Right cardiac atrium (tissue), 5 donors: ENCODE measurements around the gene RNASEH2A. TPM values are rescaled to one million over a fixed set of nuclear protein-coding genes. Genes with fewer than 3 reads are reported as not detected.

Experiments used
- ATAC-seq, 2 donors: fragments of 200-7000 bp; cut with Tn5 transposase; one replicate each; pipeline versions ENCODE4 v1.8.0 to v1.9.1; 2020; ENCODE audit warnings: moderate library complexity in 2 of 2, mild to moderate bottlenecking in 1 of 2
- DNase-seq, 3 donors: peaks; one replicate each; pipeline ENCODE4 v3.0.0-alpha.2; 2020
- H3K27ac ChIP-seq: one replicate; pipeline ENCODE4 v1.5.1; 2013; ENCODE audit warnings: mild to moderate bottlenecking, low read length, control low read depth, moderate library complexity
- H3K27me3 ChIP-seq: one replicate; pipeline ENCODE4 v1.6.1; 2013; ENCODE audit not compliant: control insufficient read depth, insufficient read depth
- H3K4me1 ChIP-seq: one replicate; pipeline ENCODE4 v1.6.1; 2013; ENCODE audit warnings: low read length; ENCODE audit not compliant: control insufficient read depth, insufficient read depth
- H3K4me3 ChIP-seq: one replicate; pipeline ENCODE4 v1.5.1; 2013; ENCODE audit warnings: low read length, control low read depth
- H3K9me3 ChIP-seq: one replicate; pipeline ENCODE4 v1.6.1; 2013; ENCODE audit warnings: low read length; ENCODE audit not compliant: control insufficient read depth
- WGBS: extraction: QIAGEN DNeasy Blood & Tissue Kit; methylation state at CpG from one replicate; pipeline ENCODE4 v1.1.7; 2013; 5-methylcytosine and 5-hydroxymethylcytosine counted together
- intact Hi-C, 4 donors: fragments of 100-400 bp; cut with DNase I; formaldehyde crosslinking; loops; one replicate each; pipeline versions ENCODE4 v1.11.0 to v1.14.0; 2022 to 2023
- long read RNA-seq, 4 donors: library from polyadenylated mRNA; unstranded; transcript quantifications; one replicate each; pipeline ENCODE4 v2.0.0, GENCODE V29; 2020 to 2021
- polyA plus RNA-seq: library from polyadenylated mRNA; stranded (reverse); fragments of 200-250 nt; gene quantifications from one replicate; pipeline ENCODE4 v1.2.3, GENCODE V29; 2013
- total RNA-seq, 4 donors: library from RNA; stranded (reverse); fragmentation: NEBNext Ultra II Directional; extraction: Animal tissue kit (Norgen Biotek cat#: 25700); gene quantifications; one replicate each; pipeline ENCODE4 v1.2.1, GENCODE V29; 2021
- donor health status: healthy with polysubstance abuse.
- donor health status: DM: no; HTN: yes; CAD: no.
- donor health status: DM: no; HTN: no; CAD: no.
- donor health status: DM: no; HTN: yes; CAD: no; lungs with severe emphysema.
- donor health status: DM: yes; HTN: yes; CAD: no.

Gene RNASEH2A
- total RNA-seq (1 to 10 TPM; 2.6 to 4.6 (median 3.7) TPM), polyA plus RNA-seq (3.5 TPM)
- long read RNA-seq, donor 1, transcript RNASEH2A-201 (8 exons, 2,753 nt) = major isoform, 6 of 6 reads
- long read RNA-seq, donor 1, partial matches to known transcripts = 0 of 6 reads
- long read RNA-seq, donor 1, other reads (novel, unspliced or antisense) = 0 of 6 reads
- long read RNA-seq, donor 2, transcript RNASEH2A-201 (8 exons, 2,753 nt) = major isoform, 6 of 6 reads
- long read RNA-seq, donor 2, partial matches to known transcripts = 0 of 6 reads
- long read RNA-seq, donor 2, other reads (novel, unspliced or antisense) = 0 of 6 reads
- long read RNA-seq, donor 3, transcript RNASEH2A-201 (8 exons, 2,753 nt) = major isoform, 13 of 13 reads
- long read RNA-seq, donor 3, partial matches to known transcripts = 0 of 13 reads
- long read RNA-seq, donor 3, other reads (novel, unspliced or antisense) = 0 of 13 reads
- long read RNA-seq, donor 4 = 0 reads

DNA sequence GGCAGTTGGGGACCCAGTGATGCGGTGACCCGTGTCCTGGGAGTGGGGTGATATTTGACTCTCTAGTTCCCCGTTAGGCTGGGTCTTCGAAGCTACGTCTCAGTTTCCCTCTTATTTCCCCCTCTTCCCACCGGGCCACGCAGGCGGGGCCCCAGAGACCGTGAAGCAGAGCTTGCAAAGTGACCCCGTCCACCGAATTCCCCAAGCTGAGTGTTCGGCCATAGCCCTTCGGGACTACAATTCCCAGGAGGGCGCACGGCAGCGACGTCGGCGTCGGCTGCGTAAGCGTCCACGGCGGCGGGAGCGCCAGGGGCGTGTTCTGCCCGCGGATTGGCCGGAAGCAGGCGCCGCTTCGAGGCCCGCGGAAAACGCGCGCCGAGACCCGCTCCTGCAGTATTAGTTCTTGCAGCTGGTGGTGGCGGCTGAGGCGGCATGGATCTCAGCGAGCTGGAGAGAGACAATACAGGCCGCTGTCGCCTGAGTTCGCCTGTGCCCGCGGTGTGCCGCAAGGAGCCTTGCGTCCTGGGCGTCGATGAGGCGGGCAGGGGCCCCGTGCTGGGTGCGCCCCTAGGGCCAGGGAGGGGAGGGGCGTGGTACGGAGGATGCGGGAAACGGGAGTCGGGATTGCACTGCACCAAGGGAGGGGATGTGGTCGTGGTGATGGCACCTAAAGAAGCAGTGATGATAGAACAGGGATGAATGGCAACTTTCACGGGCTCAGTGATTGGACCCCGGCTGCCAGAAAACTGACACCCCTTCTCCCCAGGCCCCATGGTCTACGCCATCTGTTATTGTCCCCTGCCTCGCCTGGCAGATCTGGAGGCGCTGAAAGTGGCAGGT, at the start of gene RNASEH2A:
Gene RNASEH2A (plus strand): TSS at position 343 of the 840 bp plus-strand sequence. CDS start 90 bp downstream, at position 433.
- Histone ChIP-seq H3K4me3 (peak within 1 kb of the TSS; percentile 27), H3K27me3 (no peaks in the 10 kb centered on the region), H3K27ac (peak within 1 kb of the TSS; percentile 1), H3K9me3 (no peaks in the 10 kb centered on the region), H3K4me1 (peaks cover 4% of the 10 kb centered on the region)
- peak; percentile 92 to 97 (median 97) for DNase-seq
- intact Hi-C loops = no loop called here
- peak; percentile 92 for ATAC-seq
- WGBS = 4% methylated on average over 66 of the region's 66 CpGs

DNA sequence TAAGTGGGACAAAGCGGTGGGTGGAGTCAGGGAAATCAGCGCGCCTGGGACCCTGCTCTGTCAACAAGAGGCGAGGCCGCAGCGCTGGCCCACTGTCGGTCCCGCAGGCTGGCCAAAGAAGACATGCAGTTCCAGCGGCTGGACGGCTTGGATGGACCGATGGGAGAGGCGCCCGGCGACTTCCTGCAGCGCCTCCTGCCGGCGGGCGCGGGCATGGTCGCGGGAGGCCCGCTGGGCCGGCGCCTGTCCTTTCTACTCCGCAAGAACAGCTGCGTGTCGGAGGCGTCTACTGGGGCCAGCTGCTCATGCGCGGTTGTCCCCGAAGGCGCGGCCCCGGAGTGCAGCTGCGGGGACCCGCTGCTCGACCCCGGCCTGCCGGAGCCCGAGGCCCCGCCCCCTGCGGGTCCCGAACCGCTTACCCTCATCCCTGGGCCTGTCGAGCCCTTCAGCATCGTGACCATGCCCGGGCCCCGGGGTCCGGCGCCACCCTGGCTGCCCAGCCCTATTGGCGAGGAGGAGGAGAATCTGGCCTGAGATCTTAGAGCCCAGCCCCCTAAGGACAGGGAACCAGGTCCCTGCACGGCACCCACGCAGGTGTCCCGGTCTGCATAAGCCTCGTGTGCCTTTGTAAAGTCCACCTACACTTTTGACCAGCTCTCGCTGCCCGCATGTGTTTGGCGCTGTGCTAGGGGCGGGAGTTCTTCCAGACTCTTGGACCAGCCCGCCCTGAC, 48.7 kb upstream of the RNASEH2A start:
- no peaks in the 10 kb centered on the region for H3K9me3 ChIP-seq
- DNase-seq = peak; percentile 79 to 88 (median 87)
- intact Hi-C loops = loop anchor here in 1 of 4 donors (2.0 kb wide), 1 partner anchor 89 kb away; no protein-coding TSS in a partner anchor
- no peaks in the 10 kb centered on the region for H3K4me1 ChIP-seq
- peak overlapping the region; percentile 17 for H3K4me3 ChIP-seq
- no peak overlapping the region for H3K27ac ChIP-seq
- WGBS = 7% methylated on average over 60 of the region's 60 CpGs
- ATAC-seq = peak; percentile 85 to 89
- no peaks in the 10 kb centered on the region for H3K27me3 ChIP-seq

DNA sequence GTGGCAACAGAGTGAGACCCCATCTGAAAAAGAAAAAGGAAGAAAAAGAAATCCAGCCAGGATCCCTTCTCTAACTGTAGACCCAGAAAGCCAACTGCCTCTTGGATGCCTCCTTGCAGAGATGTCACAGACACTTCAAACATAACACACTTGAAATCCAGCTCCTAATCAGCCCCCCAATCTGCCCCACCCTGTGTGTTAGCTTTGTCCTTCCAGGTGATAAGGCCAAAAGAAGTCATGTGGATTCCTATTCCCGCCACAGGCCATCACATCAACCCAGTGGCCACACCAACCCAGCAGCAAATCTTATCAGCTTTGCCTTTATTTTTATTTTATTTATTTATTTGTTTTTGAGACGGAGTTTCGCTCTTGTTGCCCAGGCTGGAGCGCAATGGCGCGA, 46.7 kb upstream of the RNASEH2A start:
- no peak overlapping the region for H3K4me3 ChIP-seq
- no peak overlapping the region for H3K27ac ChIP-seq
- intact Hi-C loops = loop anchor here in 1 of 4 donors (2.0 kb wide), 1 partner anchor 87 kb away; no protein-coding TSS in a partner anchor
- DNase-seq = no peak
- H3K4me1 ChIP-seq = no peaks in the 10 kb centered on the region
- ATAC-seq = no peak
- WGBS = 80% methylated on average over 6 of the region's 6 CpGs
- H3K9me3 ChIP-seq = no peaks in the 10 kb centered on the region
- H3K27me3 ChIP-seq = no peaks in the 10 kb centered on the region

DNA sequence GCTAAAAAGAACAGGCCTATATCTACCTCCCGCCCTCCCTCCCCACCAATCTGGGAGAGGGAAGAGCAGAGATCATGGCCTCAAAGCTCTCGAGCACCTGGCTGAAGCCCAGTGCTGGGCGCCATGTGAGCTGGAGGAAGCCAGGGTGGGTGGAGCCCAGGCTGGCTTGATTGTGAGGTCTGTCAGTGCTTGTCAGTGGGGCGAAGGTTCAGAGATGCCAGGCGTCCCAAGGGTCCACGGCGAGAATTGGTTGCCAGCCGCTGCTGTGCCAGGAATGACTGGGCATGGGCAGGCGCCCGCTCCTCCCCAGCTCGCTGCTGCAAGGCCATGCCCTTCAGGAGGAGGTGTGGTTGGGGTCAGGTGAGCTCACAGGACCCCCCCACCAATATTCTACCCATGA, 43.3 kb upstream of the RNASEH2A start:
- Histone ChIP-seq H3K27ac (no peak overlapping the region), H3K4me1 (no peaks in the 10 kb centered on the region), H3K4me3 (no peak overlapping the region), H3K27me3 (no peaks in the 10 kb centered on the region), H3K9me3 (no peaks in the 10 kb centered on the region)
- intact Hi-C loops = no loop called here
- WGBS = 89% methylated on average over 11 of the region's 11 CpGs
- no peak for ATAC-seq
- peak in 1 of 3 donors; percentile 35 for DNase-seq

DNA sequence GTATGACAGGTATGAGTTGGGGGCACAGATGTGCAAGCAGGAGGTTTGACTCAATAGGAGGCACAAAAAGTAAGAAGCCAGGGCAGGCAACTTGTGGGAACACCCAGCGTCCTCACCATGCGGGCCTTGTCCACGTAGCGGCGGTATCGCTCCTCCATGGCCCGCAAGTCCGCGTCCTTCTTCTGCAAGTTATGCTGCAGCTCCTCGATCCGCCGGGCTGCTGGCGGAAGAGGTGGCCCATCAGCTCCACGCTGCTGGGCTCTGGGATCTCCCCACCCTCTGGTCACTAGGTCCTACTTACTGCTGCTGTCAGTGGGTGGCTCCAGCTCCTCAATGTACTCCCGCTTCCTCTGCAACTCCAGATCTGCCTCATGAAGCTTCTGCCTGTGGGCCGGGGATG, 41.7 kb upstream of the RNASEH2A start:
- H3K4me1 ChIP-seq = no peaks in the 10 kb centered on the region
- ATAC-seq = no peak
- no peak overlapping the region for H3K4me3 ChIP-seq
- WGBS = 96% methylated on average over 16 of the region's 16 CpGs
- H3K9me3 ChIP-seq = no peaks in the 10 kb centered on the region
- no peak for DNase-seq
- H3K27ac ChIP-seq = no peak overlapping the region
- intact Hi-C loops = loop anchor here in 3 of 4 donors (5.0 kb wide), 2 partner anchors 38 to 83 kb away; partner anchors contain the start of genes PRDX2 (in 3 of the 3) and THSD8 (in 3 of the 3)
- no peaks in the 10 kb centered on the region for H3K27me3 ChIP-seq

DNA sequence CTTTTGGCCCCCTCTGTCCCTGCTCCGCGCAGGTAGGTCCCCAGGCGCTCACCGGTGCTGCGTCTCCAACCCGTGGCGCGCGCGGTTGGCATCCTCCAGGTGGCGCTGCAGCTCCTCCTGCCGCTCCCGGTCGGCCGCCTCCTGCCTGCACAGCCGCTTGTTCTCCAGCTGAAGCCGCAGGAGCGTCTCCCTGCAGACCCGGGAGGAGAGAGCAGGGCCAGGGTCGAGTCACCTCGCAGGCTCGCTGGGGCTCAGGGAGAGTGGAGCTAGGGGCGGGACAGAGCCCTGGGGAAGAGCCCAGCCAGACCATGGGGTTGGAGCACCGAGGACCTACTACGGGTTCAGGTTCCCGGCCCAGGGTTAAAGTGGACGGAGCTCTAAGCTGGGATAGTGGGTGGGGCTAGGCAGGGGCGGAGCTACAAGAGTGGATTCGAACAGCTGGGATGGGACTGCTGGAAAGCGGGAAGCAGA, 40.3 kb upstream of the RNASEH2A start:
- peak; percentile 86 to 91 for ATAC-seq
- no peaks in the 10 kb centered on the region for H3K9me3 ChIP-seq
- H3K27me3 ChIP-seq = no peaks in the 10 kb centered on the region
- intact Hi-C loops = loop anchor here in 3 of 4 donors (2.0 to 5.0 kb wide), 3 partner anchors 36 to 81 kb away; partner anchors contain the start of genes PRDX2 (in 3 of the 3) and THSD8 (in 3 of the 3)
- H3K4me1 ChIP-seq = no peaks in the 10 kb centered on the region
- H3K4me3 ChIP-seq = no peak overlapping the region
- H3K27ac ChIP-seq = no peak overlapping the region
- 35% methylated on average over 30 of the region's 30 CpGs for WGBS
- peak; percentile 79 to 96 (median 95) for DNase-seq

DNA sequence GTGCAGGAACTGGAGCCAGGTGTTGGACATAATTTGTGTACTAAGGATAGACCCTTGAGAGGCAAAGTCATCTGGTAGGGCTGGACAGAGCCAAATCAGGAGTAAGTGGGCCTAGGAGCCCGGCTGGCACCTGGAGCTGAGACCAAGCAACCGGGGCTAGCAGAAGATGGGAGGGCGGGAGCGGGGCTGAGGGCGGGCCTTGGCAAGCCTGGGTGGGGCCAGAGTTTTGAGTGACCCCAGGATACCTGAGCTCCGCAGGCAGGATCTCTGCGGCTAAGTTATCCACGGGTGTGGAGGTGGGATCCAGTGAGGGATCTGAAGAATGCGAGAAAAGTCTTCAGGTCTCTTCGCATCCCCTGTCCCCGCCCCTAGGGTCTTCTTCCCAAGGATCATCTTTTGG, 39.2 kb upstream of the RNASEH2A start:
- ATAC-seq (no peak), DNase-seq (no peak)
- intact Hi-C loops = loop anchor here in 3 of 4 donors (2.0 to 5.0 kb wide), 3 partner anchors 35 to 80 kb away; partner anchors contain the start of genes PRDX2 (in 3 of the 3) and THSD8 (in 3 of the 3)
- H3K27ac ChIP-seq = no peak overlapping the region
- 92% methylated on average over 11 of the region's 11 CpGs for WGBS
- H3K9me3 ChIP-seq = no peaks in the 10 kb centered on the region
- no peaks in the 10 kb centered on the region for H3K4me1 ChIP-seq
- no peak overlapping the region for H3K4me3 ChIP-seq
- no peaks in the 10 kb centered on the region for H3K27me3 ChIP-seq

DNA sequence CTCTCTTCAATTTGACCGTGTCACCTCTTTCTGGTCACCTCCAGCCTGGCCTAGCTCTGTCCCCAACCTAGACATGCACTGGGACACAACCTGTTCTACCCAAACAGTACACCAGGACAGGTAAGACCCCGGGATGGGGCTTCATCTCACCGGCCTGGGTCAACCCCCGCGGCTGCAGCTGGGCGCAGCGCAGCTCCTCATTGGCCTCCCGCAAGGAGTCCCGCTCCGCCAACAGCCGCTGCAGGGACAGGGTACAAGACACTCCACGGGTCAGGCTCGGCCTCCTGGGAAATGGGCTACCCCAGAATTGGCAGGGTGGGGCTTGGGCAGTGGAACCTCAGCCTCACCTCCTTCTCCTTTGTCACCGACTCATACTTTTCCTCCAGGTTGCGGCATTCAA, 38.7 kb upstream of the RNASEH2A start:
- intact Hi-C loops = loop anchor here in 3 of 4 donors (2.0 to 5.0 kb wide), 3 partner anchors 35 to 80 kb away; partner anchors contain the start of genes PRDX2 (in 3 of the 3) and THSD8 (in 3 of the 3)
- Histone ChIP-seq H3K27me3 (no peaks in the 10 kb centered on the region), H3K4me1 (no peaks in the 10 kb centered on the region), H3K4me3 (no peak overlapping the region), H3K27ac (no peak overlapping the region), H3K9me3 (no peaks in the 10 kb centered on the region)
- ATAC-seq (no peak), DNase-seq (no peak)
- WGBS = 94% methylated on average over 15 of the region's 15 CpGs

DNA sequence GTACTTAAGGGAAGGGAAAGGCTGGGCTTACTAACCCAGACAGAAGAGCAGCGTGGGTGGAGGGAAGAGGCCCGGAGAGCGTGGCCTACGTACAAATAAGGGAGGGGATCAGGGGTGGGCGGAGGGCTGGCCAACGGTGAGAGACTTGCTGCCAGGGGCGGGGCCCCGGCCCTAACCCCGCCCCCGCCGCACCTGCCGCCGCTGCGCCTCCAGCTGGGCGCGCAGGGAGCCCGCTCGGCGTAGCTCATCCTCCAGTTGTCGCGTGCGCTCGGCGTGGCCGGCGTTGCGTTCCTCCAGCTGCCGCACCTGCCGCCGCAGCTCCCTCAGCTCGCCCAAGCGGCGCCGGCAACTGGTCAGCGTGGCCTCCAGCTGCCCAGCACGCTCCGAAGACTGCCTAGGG, 36.7 kb upstream of the RNASEH2A start:
- intact Hi-C loops = loop anchor here in 3 of 4 donors (5.0 kb wide), 2 partner anchors 33 to 78 kb away; partner anchors contain the start of genes PRDX2 (in 3 of the 3) and THSD8 (in 3 of the 3)
- no peak for ATAC-seq
- H3K9me3 ChIP-seq = no peaks in the 10 kb centered on the region
- no peak for DNase-seq
- no peaks in the 10 kb centered on the region for H3K27me3 ChIP-seq
- H3K4me3 ChIP-seq = no peak overlapping the region
- WGBS = 58% methylated on average over 37 of the region's 37 CpGs
- H3K4me1 ChIP-seq = no peaks in the 10 kb centered on the region
- no peak overlapping the region for H3K27ac ChIP-seq

DNA sequence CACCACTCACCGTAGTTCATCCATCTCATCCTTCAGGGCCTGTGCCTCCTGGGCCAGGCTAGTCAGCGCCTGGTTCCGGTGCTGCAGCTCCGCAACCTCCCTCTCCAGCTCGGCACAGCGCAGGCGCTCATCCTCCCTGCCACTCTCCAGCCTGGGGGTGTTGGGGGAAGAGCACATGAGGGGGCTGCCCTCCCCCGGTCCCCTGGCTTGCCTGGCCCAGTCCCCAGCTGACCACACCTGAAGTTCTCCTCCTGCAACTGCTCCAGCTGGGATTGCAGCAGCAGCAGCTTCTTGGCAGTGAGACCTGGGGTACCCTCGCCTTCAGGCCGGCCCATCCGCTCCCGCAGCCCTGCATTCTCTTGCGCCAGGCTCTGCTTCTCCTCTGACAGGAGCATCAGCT, 35.5 kb upstream of the RNASEH2A start:
- intact Hi-C loops = no loop called here
- 94% methylated on average over 13 of the region's 13 CpGs for WGBS
- no peaks in the 10 kb centered on the region for H3K9me3 ChIP-seq
- H3K27ac ChIP-seq = no peak overlapping the region
- no peak for DNase-seq
- ATAC-seq = no peak
- no peak overlapping the region for H3K4me3 ChIP-seq
- peaks cover 5% of the 10 kb centered on the region for H3K4me1 ChIP-seq
- H3K27me3 ChIP-seq = no peaks in the 10 kb centered on the region
